HG03469 (cell line): Measurements from ENCODE around the gene TEF.

Source experiments
- ATAC-seq: cut with Tn5 transposase; IDR thresholded peaks from one replicate; pipeline ENCODE4 v1.9.1; 2021; ENCODE audit warnings: mild to moderate bottlenecking, moderate library complexity, moderate number of reproducible peaks; ENCODE audit not compliant: unreplicated experiment

Gene TEF

DNA sequence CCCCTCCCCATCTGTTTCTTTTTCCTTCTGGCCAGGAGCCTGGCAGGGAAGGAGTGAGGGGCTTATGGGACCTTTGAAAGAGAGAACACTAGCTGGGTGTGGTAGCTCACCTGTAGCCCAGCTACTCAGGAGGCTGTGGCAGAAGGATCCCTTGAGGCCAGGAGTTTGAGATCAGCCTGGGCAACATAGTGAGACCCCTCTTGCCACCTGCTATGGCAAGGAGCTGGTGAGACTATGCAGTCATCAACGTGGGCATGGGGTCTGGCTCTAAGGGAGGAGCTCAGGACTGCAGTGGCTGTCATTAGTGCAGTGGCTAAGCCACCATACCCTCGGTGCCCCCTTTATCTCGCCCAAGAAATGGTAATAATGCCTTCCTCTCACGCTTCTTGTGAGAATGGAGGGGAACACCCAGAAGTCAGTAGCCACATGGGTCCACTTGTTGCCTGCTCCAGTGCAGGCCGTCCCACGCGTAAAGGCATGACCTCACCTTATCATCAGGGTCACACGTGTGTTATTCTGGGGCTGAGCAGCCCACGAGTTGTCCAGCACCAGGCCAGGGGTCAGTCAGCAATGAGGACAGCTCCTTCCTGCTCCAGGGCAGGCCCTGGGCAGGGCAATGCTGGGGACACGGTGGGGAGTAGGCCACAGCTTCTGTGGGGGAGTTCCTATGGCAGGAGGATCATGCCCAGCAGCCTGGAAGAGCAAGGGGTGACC is 27.7 kb upstream of the TEF start:
- ATAC-seq: no peak

DNA sequence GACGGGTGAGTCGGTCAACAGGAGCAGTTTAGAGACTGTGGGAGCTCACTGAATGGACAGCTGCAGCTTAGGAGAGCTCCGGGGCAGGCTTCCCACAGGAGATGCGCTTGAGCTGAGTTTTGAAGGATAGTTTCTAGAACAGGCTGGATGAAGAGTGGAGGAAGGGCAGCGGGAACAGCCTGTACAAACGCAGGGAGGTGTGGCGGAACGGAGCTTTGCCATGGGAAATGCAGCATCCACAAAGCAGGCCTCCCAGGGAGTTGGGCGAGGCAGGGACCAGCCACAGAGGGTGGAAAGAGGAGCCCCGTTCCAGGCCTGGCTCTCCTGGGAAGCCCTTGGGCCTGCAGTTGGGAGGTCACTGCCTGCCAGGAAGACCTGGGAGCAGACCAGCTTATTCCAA is 26.8 kb upstream of the TEF start:
- ATAC-seq: no peak

DNA sequence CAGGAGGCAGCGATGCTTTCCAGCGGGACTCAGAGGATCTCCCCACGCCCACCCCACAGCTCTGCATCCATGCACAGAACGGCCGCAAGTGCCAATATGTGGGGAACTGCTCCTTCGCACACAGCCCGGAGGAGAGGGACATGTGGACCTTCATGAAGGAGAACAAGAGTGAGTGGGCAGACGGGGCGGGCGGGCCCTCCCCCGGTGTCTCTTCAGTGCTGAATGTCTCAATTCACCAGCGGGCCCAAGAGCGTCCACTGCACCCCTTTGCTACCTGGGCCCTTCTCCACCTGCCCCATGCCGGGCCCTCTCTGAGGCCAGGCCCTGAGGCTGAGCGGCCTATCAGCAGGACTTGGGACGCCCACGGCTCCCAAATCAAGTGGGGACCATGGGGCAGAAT is 25.8 kb upstream of the TEF start:
- ATAC-seq: no peak

DNA sequence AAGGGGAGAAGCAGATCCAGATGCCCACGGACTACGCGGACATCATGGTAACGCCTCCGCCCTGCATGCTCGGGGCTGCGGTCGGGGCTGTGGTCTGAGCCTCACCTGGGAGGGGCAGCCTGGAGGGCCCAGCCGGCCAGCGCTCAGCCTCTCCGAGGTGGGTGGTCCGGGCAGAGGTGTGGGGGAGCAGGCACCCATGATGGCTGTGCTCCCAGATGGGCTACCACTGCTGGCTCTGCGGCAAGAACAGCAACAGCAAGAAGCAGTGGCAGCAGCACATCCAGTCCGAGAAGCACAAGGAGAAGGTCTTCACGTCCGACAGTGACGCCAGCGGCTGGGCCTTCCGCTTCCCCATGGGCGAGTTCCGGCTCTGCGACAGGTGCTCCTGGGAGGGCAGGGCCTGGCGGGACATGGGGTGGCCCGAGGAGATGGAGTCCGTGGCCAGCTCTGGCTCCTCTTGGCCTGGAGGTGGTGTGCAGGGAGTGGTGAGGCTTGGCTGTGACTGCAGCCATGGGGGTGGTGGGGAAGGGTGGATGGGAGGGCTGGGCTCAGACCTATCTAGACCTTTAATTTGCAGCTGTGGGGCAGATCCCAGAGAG is 25.2 kb upstream of the TEF start:
- ATAC-seq: no peak

DNA sequence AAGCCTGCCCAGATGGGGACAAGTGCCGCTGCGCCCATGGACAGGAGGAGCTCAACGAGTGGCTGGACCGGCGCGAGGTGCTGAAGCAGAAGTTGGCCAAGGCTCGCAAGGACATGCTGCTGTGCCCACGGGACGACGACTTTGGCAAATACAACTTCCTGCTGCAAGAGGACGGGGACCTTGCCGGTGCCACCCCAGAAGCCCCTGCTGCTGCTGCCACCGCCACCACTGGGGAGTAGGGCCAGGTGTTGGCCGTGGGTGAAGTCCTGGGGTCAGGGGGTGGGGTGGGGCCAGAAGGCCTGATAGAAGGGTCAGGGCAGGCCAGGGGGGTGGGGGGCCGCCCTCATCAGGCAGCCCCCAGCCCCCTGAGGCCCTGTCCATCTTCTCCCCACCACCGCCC is 24.6 kb upstream of the TEF start:
- ATAC-seq: no peak

DNA sequence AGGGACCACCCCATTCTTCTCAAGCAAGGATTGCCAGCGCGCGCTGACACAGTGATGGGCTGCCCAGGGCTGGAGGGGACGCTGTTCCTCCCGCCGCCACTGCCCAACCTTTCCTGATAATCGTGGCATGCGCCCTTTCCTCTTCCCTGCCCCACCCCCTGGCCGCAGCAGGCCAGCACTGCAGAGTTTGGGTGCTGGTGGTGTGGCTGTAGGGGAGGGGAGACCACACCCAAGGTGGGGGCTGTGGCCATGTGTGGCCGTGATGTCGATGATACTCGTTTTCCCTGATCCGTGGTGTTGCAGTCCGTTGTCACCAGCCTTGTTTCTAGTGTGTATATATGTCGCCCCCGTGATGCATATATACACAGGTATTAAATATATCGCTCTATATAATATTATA is 22.8 kb upstream of the TEF start:
- no peak for ATAC-seq

DNA sequence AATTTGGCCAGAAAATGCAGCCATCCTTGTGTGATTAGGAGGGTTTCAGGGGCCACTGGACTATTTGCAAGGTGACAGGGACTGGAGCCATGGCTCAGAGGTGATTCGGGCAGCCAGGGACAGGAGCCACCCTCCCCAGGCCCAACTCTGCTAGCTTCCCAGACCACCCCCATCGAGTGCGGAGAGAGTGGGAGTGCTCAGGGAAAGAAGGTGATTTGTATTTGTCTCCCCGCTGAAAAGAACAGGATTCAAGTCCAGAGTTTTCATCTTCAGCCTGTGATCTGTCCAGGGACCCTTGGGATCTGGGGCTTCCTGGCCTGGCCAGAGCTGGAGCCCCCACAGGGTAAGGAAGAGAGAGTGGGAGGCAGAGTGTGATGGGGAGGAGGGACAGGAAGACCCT is 22.4 kb upstream of the TEF start:
- ATAC-seq: no peak

DNA sequence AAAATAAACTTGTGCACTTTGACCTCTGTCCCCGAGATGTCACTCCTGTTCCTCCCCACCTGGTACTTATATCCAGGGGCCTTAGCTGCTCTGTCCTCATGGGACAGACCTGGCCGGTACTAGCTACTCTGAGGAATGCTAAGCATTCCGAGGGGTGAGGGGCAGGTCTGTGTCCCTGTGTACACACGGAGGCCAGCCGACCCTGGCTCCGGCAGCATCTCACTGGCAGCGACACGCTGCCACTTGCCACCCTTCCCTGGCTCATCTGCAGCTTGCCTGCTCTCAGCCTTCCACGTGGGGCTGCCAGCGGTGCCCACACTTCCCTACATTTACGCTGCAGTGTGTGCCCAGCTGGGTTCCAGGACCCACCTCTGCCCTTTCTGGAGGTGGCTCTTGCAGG is 21.6 kb upstream of the TEF start:
- no peak for ATAC-seq

DNA sequence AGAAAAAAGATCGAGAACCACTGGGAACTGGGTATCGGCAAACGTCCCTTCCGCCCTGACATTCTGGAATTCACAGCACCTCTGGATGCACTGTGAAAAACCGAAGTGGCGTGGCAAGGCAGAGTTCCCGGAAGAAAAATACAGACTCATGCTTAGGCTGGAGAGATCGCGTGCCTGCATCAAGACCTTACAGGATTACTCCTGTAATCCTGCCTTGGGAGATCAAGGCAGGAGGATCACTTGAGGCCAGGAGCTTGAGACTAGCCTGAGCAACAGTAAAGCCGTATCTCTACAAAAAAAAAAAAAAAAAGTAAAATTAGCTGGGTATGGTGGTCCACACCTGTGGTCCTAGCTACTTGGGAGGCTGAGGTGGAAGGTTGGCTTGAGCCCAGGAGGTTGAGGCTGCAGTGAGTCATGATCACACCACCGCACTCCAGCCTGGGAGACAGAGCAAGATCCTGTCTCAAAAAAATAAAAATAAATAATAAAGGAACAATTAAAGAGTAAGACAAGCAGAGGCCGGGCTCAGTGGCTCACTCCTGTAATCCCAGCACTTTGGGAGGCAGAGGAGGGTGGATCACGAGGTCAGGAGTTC is 19.9 kb upstream of the TEF start:
- ATAC-seq: no peak

DNA sequence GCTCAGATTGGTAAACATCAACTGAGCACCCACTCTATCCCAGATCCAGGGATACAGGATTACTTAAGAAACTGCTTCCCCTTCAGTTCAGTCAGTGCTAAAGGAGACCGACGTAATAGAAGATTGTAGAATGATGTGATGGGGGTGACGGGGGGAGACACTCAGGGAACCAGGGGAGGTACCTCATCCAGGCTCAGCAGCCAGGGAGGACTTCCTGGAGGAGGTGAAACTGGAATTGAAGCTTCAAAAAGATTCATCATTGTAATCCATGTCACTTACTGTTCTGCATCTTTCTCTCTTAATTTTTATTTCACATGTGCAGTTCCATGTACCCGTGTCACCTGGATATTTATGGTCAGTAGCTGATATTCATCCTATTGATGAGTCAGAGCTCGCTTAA is 19.1 kb upstream of the TEF start:
- no peak for ATAC-seq

DNA sequence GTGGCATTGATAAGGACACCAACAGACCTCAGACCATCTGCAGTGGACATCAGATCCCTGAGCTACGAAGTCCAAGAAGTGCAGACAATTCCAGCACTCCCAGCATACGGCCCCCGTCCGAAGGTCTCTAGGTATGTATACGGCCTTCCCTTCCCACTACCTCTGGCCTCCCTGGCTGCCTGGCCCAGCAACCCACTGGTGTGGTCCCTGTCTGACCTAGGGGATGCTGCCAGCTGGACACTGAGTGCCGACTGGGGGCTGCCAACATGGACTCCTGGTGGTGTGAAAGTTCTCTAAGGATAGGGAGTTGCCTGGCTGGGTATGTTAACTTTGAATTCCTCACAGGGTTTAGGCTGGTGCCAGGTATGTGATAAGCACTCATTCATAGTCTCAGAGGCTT is 17.5 kb upstream of the TEF start:
- no peak for ATAC-seq

DNA sequence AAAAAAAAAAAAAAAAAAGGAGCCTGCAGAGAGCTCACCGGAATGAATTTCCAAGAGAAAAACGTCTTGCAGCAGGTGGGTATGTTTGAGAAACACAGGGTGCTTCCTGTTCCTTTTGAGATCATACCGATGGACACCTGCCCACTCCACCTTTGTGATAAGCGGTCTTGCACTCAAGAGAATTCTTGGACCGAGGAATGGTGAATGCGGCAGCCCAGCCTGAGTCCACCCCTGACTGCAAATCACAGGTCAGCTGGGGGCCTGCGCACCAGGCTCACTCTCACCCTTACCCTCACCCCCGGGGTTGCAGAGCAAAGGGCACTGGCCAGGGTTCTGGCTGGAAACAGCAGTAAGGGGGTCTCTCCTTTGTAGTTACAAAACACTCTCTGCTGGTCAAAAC is 16.8 kb upstream of the TEF start:
- ATAC-seq: no peak

DNA sequence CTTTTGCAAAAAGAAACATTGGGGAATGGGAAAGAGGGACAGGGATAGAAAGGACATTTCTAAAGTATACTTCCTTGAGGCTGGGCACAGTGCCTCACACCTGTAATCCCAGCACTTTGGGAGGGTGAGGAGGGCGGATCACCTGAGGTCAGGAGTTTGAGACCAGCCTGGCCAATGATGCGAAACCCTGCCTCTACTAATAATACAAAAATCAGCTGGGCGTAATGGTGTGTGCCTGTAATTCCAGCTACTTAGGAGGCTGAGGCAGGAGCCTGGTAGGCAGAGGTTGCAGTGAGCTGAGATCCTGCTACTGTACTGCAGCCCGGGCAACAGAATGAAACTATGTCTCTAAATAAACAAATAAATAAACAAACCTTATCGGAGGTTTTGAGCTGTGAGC is 16.3 kb upstream of the TEF start:
- ATAC-seq: no peak

DNA sequence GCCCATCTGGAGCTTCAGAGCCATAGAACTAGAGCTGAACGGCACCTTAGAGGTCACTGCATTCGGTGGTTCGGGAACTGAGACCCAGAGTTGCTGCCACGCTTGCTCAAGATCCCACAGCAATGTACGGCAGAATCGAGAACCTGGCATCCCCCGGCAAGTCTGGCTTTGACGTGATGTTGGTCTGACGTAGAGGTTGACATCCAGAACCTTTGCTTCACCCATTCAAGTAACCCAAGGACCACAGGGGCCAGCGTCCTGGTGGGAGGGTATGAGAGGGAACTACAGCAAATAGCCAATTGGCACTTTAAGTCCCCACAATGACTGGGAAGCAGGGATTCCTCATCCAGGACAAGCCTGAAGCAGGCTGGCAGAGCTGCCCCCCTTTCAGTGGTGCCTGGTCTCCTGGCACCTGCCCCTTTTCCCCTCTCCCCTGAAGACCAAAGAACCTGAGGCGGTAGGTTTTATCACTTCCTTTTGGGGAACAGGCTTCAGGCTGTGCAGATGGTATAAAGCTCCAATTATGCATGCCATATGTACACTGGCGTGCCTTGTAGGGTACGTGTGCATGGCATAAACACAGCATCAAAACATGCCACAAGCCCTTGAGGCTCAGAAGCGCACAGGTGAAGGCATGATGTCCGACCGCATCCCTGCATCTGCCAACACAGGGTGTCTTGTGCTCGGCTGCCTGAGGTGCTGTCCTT is 15.3 kb upstream of the TEF start:
- ATAC-seq: no peak

DNA sequence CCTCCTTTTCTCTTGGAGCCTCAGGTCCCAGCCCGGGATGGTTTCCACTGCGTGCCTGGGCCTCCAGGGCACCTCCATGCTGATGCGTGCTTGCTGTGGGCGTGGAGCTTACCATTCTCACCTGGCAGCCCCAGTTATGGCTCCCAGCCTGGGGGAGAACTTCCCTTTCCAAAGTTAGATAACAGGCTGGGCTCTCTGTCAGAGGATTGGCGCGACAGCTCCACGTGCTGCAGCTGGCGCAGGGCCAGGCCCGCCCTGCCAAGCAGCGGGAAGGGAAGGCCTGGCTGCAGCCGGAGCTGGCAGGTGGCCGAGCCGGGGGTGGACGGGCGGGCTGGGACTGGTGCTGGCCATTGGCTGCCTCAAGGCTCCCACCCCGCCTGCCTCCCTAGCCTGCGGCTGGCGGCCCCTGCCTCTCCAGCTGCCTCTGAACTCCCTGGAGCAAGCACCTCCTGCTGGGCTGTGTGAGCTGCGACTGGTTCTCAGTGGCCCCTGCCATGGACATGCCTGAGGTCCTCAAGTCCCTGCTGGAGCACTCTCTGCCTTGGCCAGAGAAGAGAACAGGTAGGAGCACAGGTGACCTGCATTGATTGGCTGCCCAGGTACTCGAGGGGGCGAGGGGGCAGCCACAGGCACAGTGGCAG is 14.6 kb upstream of the TEF start:
- no peak for ATAC-seq

DNA sequence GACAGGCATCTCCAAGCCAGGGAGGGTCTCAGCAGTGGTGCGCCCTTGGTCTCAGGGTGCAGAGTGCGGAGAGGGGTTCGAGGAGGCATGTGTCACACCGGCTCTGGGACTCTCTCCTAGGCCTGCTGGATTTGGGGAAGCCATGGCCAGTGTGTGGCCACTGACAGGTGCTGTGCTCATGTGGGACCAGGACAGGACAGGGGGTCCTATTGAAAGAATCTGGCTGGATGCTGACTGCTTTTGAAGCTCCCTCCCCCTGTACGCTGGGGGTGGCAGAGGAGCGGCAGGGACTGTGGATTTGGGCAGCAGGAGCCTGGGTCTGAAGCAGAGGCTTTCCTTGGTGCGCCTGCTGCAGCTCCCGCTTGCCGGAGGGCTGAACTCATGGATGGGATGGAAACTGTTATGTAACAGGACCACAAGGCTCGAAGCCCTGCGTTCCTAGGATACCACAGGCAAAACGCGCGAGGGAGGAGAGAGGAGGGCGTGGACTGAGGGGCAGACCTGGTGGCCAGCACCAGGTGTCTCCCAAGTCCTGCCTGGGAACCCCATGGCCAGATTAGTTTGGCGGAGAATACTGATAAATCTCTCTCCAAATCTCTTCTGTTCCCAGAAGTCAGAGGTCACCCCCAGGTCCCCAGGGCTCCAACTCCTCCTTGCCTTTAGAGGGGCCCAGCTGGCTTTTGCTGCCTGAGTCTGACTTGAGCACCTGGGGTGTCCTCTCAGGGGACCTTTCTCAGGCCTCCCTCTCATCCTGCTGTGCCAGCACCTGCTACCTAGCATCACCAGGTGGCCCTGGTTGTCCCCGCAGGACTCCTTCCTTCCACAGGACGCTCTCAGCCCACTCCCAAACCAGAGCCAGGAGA is 13.8 kb upstream of the TEF start:
- no peak for ATAC-seq

DNA sequence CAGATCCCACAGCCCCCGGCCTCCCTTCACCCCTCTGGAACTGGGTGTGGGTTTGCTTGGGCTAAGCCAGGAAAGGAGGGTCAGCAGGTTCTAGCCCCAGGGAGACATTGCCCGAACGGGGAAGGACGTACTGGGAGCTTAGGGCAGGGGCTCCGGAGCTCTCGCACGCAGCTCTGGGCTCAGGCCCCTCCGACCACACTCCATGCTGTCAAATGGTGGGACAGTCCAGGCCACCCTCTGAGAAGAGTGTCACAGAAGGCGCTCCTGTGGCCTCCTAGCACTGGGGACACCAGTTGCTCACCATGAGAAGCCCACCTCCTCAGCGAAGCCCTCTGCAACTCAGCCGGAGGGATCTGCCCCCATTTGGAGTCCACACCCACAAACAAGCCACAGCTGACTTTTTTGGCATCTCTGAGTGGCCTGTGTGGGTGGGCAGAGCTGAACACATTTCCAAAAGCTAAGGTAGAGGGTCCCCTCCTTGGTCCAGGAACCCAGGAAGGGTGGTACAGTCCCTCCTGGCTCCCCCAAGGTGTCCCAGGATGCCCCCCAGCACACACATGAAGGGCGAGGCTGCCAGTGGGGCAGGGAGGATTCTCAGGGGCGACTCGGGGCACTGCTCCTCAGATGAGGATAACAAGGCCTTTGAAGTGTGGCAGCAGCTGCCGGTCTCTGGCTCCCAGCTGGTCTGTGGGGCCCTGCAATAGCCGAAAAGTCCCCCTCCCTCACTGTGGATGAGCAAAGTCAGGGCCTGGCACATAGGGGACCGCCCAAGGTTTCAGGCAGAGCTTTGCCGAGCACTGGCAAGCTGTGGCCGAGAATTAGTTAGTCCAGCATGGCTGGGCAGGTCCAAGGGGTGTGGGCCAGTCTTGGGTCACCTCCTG is 13.0 kb upstream of the TEF start:
- ATAC-seq: no peak

DNA sequence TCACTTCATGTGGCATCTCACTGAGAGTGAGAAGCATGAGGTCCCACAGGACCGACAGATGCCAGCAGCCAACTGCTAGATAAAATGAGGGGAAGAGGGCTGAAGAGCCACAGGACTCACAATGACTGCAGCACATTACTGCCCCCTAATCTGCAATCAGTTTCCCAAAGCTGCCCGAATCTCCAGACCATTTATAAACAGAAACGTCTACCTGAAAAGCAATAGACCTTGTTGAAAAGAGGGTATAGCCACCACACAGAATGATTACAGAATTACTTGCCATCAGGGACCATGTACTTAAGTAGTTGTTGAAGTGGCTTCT is 12.4 kb upstream of the TEF start:
- no peak for ATAC-seq

DNA sequence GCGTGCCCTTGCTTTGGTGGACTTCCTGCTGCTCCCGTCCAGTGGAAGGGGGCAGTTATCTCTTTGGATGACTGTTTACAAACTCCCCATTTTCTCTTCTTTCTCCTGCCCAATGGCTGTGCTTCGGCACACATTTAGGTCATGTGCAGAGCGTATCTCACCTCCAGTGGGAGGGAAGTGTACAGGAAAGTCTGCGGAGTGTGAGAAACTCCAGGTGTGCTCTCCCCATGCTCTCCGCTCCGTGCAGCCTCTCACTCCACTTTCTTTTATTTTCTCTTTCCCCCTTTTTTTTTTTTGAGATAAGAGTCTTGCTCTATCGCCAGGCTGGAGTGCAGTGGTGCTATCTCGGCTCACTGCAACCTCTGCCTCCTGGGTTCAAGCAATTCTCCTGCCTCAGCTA is 11.9 kb upstream of the TEF start:
- ATAC-seq: no peak

DNA sequence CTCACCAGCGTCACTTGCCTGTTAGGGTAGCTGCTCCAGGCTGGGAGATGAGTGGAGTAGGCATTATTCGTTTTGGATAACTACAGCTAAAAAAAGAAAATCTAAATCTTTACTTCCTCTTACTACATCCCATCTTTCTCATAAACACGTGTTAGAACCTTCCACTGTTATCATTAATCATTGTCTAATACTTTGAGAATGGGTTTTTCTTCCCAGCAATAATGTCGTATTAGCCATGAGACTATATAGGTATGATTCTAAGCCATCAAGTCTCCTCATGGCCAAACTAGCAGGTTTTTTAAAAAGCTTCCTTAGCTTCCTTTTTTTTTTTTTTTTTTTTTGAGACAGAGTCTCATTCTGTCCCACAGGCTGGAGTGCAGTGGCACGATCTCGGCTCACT is 3.9 kb upstream of the TEF start:
- no peak for ATAC-seq
